RWPE2 (cell line): Measurements from ENCODE around the gene TPRKB.
"Not testable (repeated sequence)": the region's sequence is repeated elsewhere in the genome, so short reads cannot be mapped to it uniquely, and the experiment has no call there.

Experiments used
- ATAC-seq: fragments of 200-7000 bp; cut with Tn5 transposase; 3 replicates; pipeline ENCODE4 v1.9.1; 2021; ENCODE audit warnings: low read depth
- DNase-seq: peaks from one replicate; pipeline ENCODE4 v3.0.0-alpha.2; 2020; ENCODE audit warnings: low spot score
- H3K27ac ChIP-seq: fragments of 450-650 bp; 2 replicates; pipeline ENCODE4 v1.5.1; 2017; ENCODE audit warnings: mild to moderate bottlenecking; ENCODE audit not compliant: poor library complexity, severe bottlenecking
- H3K27me3 ChIP-seq: fragments of 250-450 bp; sonication (Bioruptor Pico); 2 replicates; pipeline ENCODE4 v1.5.1; 2021; ENCODE audit warnings: mild to moderate bottlenecking, moderate library complexity; ENCODE audit not compliant: insufficient read depth, poor library complexity, severe bottlenecking
- H3K36me3 ChIP-seq: fragments of 250-450 bp; sonication (Bioruptor Pico); 2 replicates; pipeline ENCODE4 v1.5.1; 2020; ENCODE audit warnings: low read depth, mild to moderate bottlenecking, moderate library complexity
- H3K4me1 ChIP-seq: fragments of 250-450 bp; sonication (Bioruptor Pico); 2 replicates; pipeline ENCODE4 v1.5.1; 2021; ENCODE audit warnings: mild to moderate bottlenecking, moderate library complexity; ENCODE audit not compliant: insufficient read depth, poor library complexity, severe bottlenecking
- H3K4me3 ChIP-seq: fragments of 250-450 bp; sonication (Bioruptor Pico); 2 replicates; pipeline ENCODE4 v1.5.1; 2021; ENCODE audit warnings: mild to moderate bottlenecking, moderate library complexity; ENCODE audit not compliant: severe bottlenecking
- H3K9me3 ChIP-seq: fragments of 250-450 bp; sonication (Bioruptor Pico); 2 replicates; pipeline ENCODE4 v1.5.1; 2021; ENCODE audit warnings: mild to moderate bottlenecking, moderate library complexity; ENCODE audit not compliant: severe bottlenecking
- CTCF ChIP-seq: fragments of 450-650 bp; IDR thresholded peaks from one replicate; pipeline ENCODE4 v1.5.1; 2017; ENCODE audit warnings: mild to moderate bottlenecking, moderate library complexity; ENCODE audit not compliant: poor library complexity, severe bottlenecking

TPRKB gene

GRCh38 chr2:73736378-73736777 is 767 bp downstream of the TPRKB start:
- Histone ChIP-seq H3K27me3 (no peaks in the 10 kb centered on the region), H3K9me3 (no peaks in the 10 kb centered on the region), H3K4me3 (peak overlapping the region; percentile 45), H3K36me3 (peaks cover 28% of the 10 kb centered on the region), H3K27ac (peak overlapping the region; percentile 62), H3K4me1 (peaks cover 9% of the 10 kb centered on the region)
- DNase-seq (no peak), ATAC-seq (0 out of 3 replicates have a peak, but pooled peaks have one; percentile 3)
- no peak for TF ChIP-seq CTCF

- ATAC-seq: no peak
- peaks cover 5% of the 10 kb centered on the region for H3K4me1 ChIP-seq
Observed at GRCh38 chr2:73730810-73731209, 6.3 kb downstream of the TPRKB start.

GRCh38 chr2:73728711-73729110 is 8.4 kb downstream of the TPRKB start:
- no peaks in the 10 kb centered on the region for H3K4me1 ChIP-seq
- no peak overlapping the region for H3K27ac ChIP-seq
- H3K4me3 ChIP-seq: no peak overlapping the region
- no peak for DNase-seq
- peaks cover 34% of the 10 kb centered on the region for H3K36me3 ChIP-seq
- H3K27me3 ChIP-seq: no peaks in the 10 kb centered on the region
- ATAC-seq: no peak
- H3K9me3 ChIP-seq: no peaks in the 10 kb centered on the region
- no peak for TF ChIP-seq CTCF

More at GRCh38 chr2:73730810-73731209, 6.3 kb downstream of the TPRKB start:
- no peak for DNase-seq
- Histone ChIP-seq H3K4me3 (no peak overlapping the region), H3K9me3 (no peaks in the 10 kb centered on the region), H3K36me3 (peaks cover 47% of the 10 kb centered on the region), H3K27ac (no peak overlapping the region), H3K27me3 (no peaks in the 10 kb centered on the region)
- TF ChIP-seq CTCF: no peak

GRCh38 chr2:73728043-73728442 is 9.1 kb downstream of the TPRKB start:
- DNase-seq (no peak), ATAC-seq (no peak)
- no peaks in the 10 kb centered on the region for H3K4me1 ChIP-seq
- no peaks in the 10 kb centered on the region for H3K27me3 ChIP-seq
- TF ChIP-seq CTCF: peak; percentile 8
- H3K4me3 ChIP-seq: no peak overlapping the region
- H3K36me3 ChIP-seq: peaks cover 34% of the 10 kb centered on the region
- H3K27ac ChIP-seq: no peak overlapping the region
- no peaks in the 10 kb centered on the region for H3K9me3 ChIP-seq

GRCh38 chr2:73726657-73727056 is 10.5 kb downstream of the TPRKB start:
- not testable (repeated sequence) for DNase-seq, H3K27me3 ChIP-seq, H3K9me3 ChIP-seq, H3K27ac ChIP-seq, H3K4me1 ChIP-seq, H3K4me3 ChIP-seq, ATAC-seq
- peaks cover 22% of the 10 kb centered on the region for H3K36me3 ChIP-seq
